ENCODE data around the gene CHTOP.

DNA sequence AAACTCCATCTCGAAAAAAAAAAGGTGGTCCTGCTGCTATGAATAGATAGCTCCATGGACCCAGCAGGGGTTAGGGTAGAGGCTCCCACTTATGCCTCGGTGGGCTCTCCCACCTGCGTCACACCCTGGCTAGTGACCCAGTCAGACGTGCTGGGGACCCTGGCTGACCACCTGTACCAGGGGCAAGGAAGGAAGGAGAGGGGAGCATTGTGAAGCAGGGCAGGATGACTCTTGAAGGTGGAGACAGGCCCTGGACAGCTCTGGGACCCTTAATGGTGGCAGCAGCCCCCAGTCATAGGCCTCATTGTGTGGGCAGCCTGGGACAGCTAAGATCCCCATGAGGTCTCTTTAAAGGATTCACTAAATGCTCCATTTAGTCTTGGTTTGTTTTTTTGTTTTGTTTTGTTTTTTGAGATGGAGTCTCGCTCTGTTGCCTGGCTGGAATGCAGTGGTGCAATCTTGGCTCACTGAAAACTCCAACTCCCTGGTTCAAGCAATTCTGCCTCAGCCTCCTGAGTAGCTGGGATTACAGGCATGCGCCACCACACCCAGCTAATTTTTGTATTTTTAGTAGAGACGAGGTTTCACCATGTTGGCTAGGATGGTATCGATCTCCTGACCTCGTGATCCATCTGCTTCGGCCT lies 14.3 kb downstream of the CHTOP start:
- TF ChIP-seq CTCF (IDR thresholded peaks at IDR 0.05; ENCODE audit: low read length) (no peak), EZH2 (IDR thresholded peaks at IDR 0.05; ENCODE audit: borderline replicate concordance, low read length) (no peak)
